DMS79 treated with DMSO at 0.1 percent for 48 hours (cell line): ENCODE data around the gene KANSL3.

Experiments used
- DNase-seq: peaks from one replicate; lab custom pipeline; 2025; lab: John Stamatoyannopoulos, UW

The KANSL3 gene

DNA sequence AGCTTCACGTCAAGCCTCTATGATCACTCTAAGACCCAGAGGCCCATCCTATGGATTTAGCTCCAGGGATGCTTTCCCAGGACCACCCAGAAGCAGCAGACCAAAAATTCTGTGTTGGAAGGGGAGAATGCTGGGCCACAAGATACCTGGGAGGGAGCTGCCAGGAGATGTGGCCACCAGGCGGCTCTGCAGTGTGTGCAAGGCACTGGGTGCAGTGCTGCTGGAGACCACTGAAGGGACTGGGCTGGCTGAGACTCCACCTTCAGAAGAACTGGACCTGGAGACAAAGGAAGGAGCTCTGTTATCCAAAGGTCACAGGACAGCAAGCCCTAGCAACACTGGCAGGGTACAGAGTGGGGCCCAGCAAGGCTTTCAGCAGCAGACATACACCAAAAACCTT is 34.0 kb downstream of the KANSL3 start:
- DNase-seq: no peak

- no peak for DNase-seq
These were observed 35.7 kb downstream of the KANSL3 start for GRCh38 chr2:96602330-96602823.

GRCh38 chr2:96601382-96602292 is 36.5 kb downstream of the KANSL3 start:
- no peak for DNase-seq

DNA sequence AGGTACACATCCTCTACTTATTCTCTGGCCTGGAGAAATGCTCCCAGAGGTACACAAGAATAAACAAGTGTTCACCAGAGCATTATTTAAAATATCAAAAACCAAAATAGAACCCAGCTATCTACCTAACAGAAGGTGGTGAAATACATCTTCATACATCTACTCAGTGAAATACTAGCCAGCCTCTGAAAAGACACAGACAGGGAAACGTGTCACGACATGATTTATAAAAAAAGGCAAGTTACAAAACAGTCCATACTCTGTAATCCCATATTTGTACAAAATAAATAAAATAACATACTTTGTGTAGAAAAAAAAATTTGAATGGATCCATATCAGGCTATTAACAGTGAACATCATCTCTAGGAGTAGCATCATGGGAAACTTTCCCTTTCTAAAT is 38.2 kb downstream of the KANSL3 start:
- DNase-seq: no peak

GRCh38 chr2:96596596-96596995 is 41.5 kb downstream of the KANSL3 start:
- no peak for DNase-seq

GRCh38 chr2:96594691-96595152 is 43.4 kb downstream of the KANSL3 start:
- DNase-seq: no peak

DNA sequence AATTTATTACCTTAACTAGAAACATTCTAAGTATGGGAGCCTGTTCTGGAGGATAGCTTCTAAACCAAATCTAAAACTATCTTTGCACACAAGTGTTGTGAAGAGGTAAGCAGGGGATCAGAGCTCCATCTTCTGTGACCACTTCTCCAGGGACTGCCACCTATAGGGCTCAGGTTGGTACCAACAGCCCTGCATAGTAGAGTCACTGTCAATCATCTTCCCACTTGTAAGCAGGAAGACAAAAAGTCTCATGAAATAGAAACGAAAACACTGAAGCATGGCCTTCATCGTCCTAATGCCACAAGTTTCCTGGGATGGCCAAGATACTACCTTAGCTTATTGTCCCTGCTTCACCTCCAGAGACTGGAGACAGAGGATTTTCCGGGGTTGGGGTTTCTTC is 43.8 kb downstream of the KANSL3 start:
- no peak for DNase-seq

DNA sequence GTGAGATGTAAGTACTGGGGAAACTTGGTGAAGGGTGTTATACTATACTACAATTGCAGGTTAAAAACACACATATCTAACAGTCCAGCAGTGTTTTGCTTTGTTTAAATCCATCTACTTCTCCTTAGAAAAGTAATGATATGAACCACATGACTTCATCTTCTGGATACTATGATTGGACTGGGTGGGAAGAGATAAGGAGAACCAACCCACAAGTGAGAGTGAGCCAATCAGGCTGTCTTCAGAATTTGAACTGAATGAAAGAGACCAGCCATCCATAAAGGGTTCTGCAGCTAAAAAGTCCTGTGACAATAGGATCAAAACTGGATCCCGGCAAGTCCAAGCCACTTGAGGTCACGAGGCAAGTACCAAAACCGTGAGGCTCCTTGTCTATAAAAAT is 46.6 kb downstream of the KANSL3 start:
- no peak for DNase-seq

GRCh38 chr2:96591054-96591453 is 47.1 kb downstream of the KANSL3 start:
- DNase-seq: no peak

GRCh38 chr2:96587843-96588242 is 50.3 kb downstream of the KANSL3 start:
- no peak for DNase-seq

DNA sequence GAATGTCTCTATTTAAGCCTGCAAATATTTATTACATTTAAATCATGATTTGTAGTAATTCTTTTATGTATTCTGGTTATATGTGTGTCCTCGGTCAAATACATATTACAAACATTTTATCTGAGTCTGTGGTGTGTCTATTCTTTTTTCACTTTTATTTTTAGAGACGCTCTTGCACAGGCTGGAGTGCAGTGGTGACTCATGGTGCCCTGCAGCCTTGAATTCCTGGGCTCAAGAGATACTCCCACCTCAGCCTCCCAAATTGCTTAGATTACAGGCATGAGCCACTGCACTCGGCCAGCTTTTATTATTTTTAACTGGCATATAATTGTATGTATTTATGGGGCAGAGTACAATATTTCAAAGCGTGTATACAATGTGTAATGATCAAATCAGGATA is 54.1 kb downstream of the KANSL3 start:
- DNase-seq: no peak

DNA sequence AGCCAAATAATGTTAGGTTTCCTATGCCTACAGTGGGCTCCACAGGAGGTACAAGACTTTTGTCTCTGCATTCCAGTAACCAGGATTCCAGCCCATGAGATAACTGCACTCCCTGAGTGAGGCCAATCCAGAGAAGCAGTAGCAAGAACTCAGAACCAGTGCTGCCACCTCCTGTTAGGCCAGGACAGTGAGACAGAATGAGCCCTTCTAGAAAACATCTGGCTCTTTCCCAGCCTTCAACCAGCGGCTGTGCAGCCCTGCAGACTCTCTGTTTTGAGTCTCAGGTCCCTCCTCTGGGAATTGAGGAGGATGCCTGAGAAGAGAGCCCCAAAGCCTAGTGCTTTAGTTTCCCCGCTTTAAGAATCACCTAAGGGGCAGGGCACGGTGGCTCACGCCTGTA is 57.3 kb downstream of the KANSL3 start:
- no peak for DNase-seq

GRCh38 chr2:96579422-96579821 is 58.7 kb downstream of the KANSL3 start:
- DNase-seq: no peak

- no peak for DNase-seq
These were observed 59.4 kb downstream of the KANSL3 start for GRCh38 chr2:96578731-96579130.

GRCh38 chr2:96577501-96577900 is 60.6 kb downstream of the KANSL3 start:
- no peak for DNase-seq

DNA sequence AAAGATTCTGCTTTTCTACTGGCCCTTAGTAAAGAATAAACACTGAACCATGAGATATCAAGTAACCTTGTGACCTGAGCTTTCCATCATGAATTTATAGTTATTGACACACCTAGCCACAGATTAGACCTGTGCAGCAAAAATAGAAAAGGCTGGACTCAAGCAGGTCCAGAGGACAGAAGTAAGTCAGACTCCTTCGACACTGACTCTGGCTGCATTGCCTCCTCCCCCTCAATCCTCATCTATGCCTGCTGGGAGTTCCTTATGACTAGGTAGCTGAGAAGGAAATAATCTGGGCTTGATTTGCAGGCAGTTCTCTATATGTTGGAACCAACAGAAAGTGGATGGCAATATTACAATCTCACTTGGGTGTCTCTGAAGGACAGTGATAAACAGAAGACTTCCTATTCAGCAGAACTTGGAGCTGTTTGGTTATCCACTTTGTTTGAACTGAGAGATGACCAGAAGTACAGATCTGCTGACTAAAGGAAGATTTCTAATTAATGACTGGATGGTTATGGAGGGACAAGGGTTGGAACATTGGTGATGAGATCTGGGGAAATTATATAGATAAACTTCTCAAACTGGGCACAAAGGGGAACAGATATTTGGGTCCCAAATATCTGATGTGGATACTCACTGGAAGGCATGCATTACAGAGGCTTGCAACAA is 62.2 kb downstream of the KANSL3 start:
- DNase-seq: no peak

- DNase-seq: no peak
These were observed 63.7 kb downstream of the KANSL3 start for GRCh38 chr2:96574364-96574763.

DNA sequence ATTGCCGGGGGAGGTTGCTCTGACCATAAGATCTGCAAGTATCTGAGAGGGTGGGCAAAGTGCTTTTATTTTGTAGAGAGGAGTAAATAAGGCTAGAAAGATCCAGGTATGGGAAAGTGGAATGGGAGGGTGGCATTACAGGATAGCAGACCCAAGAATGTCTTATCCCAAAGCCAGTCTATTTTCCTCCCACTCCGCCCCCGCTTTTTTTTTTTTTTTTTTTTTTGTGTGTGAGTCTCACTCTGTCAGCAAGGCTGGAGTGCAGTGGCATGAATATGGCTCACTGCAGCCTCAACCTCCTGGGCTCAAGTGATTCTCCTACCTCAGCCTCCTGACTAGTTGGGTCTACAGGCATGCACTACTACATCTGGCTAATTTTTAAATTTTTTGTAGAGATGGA is 70.0 kb downstream of the KANSL3 start:
- DNase-seq: no peak

DNA sequence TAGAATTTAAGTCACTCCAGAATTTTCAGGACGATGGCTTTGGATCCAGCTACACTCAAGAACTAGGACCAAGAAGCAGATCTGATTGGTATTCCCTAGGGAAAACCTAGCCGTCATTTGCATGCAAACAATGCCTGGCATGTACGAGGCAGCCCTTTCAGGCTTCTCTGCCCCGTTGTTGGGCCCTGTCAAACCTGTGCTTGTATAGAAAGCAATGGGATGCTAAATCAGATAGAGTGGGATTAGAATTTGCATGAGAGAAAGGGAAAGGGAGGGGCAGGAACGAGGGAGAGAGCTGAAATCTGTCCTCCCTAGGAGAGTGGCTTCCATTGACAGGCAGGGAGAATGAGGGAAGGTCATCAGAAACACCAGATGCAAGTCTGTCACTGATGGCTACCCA is 73.0 kb downstream of the KANSL3 start:
- DNase-seq: no peak

- no peak for DNase-seq
These were observed 73.5 kb downstream of the KANSL3 start for GRCh38 chr2:96564563-96564962.

- no peak for DNase-seq
These were observed 74.1 kb downstream of the KANSL3 start for GRCh38 chr2:96564026-96564425.

DNA sequence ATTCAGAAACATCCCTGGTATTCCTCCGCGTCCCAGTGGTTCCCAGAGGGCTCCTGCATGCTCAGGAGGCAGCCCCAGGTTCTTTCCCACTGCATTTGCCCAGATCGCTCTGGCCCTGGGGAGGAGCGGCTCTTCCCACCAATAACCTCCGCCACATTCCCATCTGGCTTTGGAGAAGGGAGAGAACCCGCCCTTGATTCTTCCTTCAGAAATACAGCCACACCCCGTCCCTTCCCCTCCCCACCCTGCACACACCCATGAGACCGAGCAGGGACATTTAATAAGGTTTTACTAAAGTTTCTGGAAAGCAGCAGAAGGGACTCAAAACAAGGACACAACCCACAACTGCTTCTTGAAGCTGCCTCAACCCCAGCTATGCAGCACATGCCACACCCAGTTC is 79.6 kb downstream of the KANSL3 start:
- DNase-seq: no peak

- DNase-seq: no peak
These were observed 80.1 kb downstream of the KANSL3 start for GRCh38 chr2:96558061-96558460.
